ENCODE results near the gene ARHGAP4. TPM values are rescaled to one million over a fixed set of nuclear protein-coding genes. Genes with fewer than 3 reads are reported as not detected.

The ARHGAP4 gene
- total and polyA plus RNA-seq, 10 of the 15 experiments (the other 5 are each of a cell fraction or from before 2014, with no cell fraction given) = 0.71 to 120 (median 44.3) TPM

DNA sequence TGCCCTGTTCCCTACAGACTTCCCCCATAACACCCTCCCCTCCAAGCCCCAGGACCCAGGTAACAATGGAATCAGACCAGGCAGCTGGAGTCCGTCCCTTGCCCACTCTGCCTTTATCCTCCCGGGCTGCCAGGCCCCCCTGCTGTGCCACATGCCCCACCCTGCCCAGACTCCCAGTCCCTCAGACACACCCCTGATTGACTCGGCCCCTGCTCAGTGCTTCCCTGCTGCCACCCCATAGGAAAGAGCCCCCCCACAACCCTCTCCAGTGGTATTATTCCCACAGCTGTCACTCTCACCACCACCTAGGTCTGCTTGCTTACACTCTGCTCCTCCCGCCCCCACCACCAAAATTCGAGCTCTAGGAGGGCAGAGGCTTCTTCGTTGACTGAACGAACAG, 13.5 kb upstream of the ARHGAP4 start:
- no peak for DNase-seq (ENCODE audit: low read depth, low spot score)
- Histone ChIP-seq H4K20me1 (ENCODE audit: control insufficient read depth, insufficient read depth) (no peaks in the 10 kb centered on the region), H3K9ac (ENCODE audit: control insufficient read depth, insufficient read depth, low read length) (no peak overlapping the region), H3K36me3 (ENCODE audit: control insufficient read depth in 2 of 2, insufficient read depth in 2 of 2, low read length in 1 of 2) (no peaks in the 10 kb centered on the region), H3K4me2 (ENCODE audit: control insufficient read depth, insufficient read depth) (no peak overlapping the region), H3K79me2 (ENCODE audit: control insufficient read depth, insufficient read depth, low read length) (peaks cover 3% of the 10 kb centered on the region), H3K27me3 (replicated peaks in 1 of 2; ENCODE audit: control insufficient read depth in 2 of 2, insufficient read depth in 2 of 2, low read length in 1 of 2) (no peaks in the 10 kb centered on the region), H3K4me1 (ENCODE audit: control insufficient read depth, insufficient read depth, low read length) (no peaks in the 10 kb centered on the region), H2AFZ (ENCODE audit: control insufficient read depth, low read depth, low read length) (no peak overlapping the region), H3K4me3 (no peak overlapping the region), H3K27ac (ENCODE audit: control insufficient read depth, insufficient read depth) (no peak overlapping the region), H3K9me3 (replicated peaks; ENCODE audit: control insufficient read depth, insufficient read depth, low read length) (no peaks in the 10 kb centered on the region)
- ChIA-PET SMC1A (ENCODE audit: uncharacterized antibody, unreplicated experiment) (no interaction called here), POLR2A (interaction anchor here (0.6 kb wide), 1 partner anchor 13 kb away, joined by 3 read pairs; no protein-coding TSS in a partner anchor), CTCF (interaction anchor here (2.1 kb wide), 1 partner anchor 10 kb away, joined by 6 read pairs; no protein-coding TSS in a partner anchor), RAD21 (ENCODE audit: unreplicated experiment) (no interaction called here)
- no TSS peak for BruUV-seq (replicated peaks)
- TF ChIP-seq, protein P1, sequence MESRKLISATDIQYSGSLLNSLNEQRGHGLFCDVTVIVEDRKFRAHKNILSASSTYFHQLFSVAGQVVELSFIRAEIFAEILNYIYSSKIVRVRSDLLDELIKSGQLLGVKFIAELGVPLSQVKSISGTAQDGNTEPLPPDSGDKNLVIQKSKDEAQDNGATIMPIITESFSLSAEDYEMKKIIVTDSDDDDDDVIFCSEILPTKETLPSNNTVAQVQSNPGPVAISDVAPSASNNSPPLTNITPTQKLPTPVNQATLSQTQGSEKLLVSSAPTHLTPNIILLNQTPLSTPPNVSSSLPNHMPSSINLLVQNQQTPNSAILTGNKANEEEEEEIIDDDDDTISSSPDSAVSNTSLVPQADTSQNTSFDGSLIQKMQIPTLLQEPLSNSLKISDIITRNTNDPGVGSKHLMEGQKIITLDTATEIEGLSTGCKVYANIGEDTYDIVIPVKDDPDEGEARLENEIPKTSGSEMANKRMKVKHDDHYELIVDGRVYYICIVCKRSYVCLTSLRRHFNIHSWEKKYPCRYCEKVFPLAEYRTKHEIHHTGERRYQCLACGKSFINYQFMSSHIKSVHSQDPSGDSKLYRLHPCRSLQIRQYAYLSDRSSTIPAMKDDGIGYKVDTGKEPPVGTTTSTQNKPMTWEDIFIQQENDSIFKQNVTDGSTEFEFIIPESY (IDR thresholded peaks at IDR 0.05) = no peak
- no peak for TF ChIP-seq PAX5 (IDR thresholded peaks at IDR 0.05; ENCODE audit: borderline replicate concordance, low read depth, low read length)
- no peak for TF ChIP-seq TAF1 (IDR thresholded peaks at IDR 0.05; ENCODE audit: borderline replicate concordance, low read depth, low read length)
- no peak for TF ChIP-seq EZH2 (IDR thresholded peaks at IDR 0.05; ENCODE audit: borderline replicate concordance, control insufficient read depth, low read depth, low read length)
- TF ChIP-seq SUPT20H (IDR thresholded peaks at IDR 0.05; ENCODE audit: borderline replicate concordance, control insufficient read depth, low read depth, low read length) = no peak
- no peak for FAIRE-seq
- in situ Hi-C loops (cut with MboI) (no loop called here), intact Hi-C loops (cut with micrococcal nuclease; ENCODE audit: unreplicated experiment) (no loop called here)
- 37% methylated on average over 6 of the region's 7 CpGs for WGBS (ENCODE audit: insufficient coverage, insufficient replicate concordance, low lambda C conversion rate, missing lambda C conversion rate)
- ATAC-seq = no peak

All from GM12878 (cell line).